Neuronal stem cell (in vitro differentiated cells): ENCODE data around the gene UBE3D.

Experiments
- DNase-seq: peaks from one replicate; pipeline ENCODE4 v3.0.0-alpha.2; 2013; ENCODE audit warnings: low spot score
- H2AFZ ChIP-seq: one replicate; pipeline ENCODE4 v1.6.1; 2013; ENCODE audit warnings: mild to moderate bottlenecking, low read length, inconsistent platforms
- H2AK5ac ChIP-seq: 2 replicates; pipeline ENCODE4 v1.6.1; 2013; ENCODE audit warnings: low read depth, mild to moderate bottlenecking, inconsistent platforms, low read length, moderate library complexity, mixed read lengths
- H2BK120ac ChIP-seq: 2 replicates; pipeline ENCODE4 v1.6.1; 2013; ENCODE audit warnings: low read depth, mild to moderate bottlenecking, inconsistent platforms, low read length, moderate library complexity, mixed read lengths
- H2BK12ac ChIP-seq: one replicate; pipeline ENCODE4 v1.6.1; 2013; ENCODE audit warnings: low read length, inconsistent platforms
- H2BK15ac ChIP-seq: 2 replicates; pipeline ENCODE4 v1.6.1; 2013; ENCODE audit warnings: mild to moderate bottlenecking, low read length, inconsistent platforms, mixed read lengths
- H2BK5ac ChIP-seq: one replicate; pipeline ENCODE4 v1.6.1; 2013; ENCODE audit warnings: inconsistent platforms, mild to moderate bottlenecking, low read length, moderate library complexity
- H3K14ac ChIP-seq: one replicate; pipeline ENCODE4 v1.6.1; 2013; ENCODE audit warnings: low read length, inconsistent platforms
- H3K18ac ChIP-seq: 2 replicates; pipeline ENCODE4 v1.6.1; 2013; ENCODE audit warnings: low read length, inconsistent platforms
- H3K23ac ChIP-seq: 2 replicates; pipeline ENCODE4 v1.6.1; 2013; ENCODE audit warnings: low read depth, mild to moderate bottlenecking, mixed read lengths, low read length, inconsistent platforms; ENCODE audit not compliant: poor library complexity
- H3K27ac ChIP-seq: replicated peaks from 3 replicates; pipeline ENCODE4 v1.5.1; 2013; ENCODE audit warnings: low read length, inconsistent platforms
- H3K27me3 ChIP-seq, 3 experiments: 2 replicates each; pipeline ENCODE4 v1.6.1; 2013; ENCODE audit warnings: low read length in 3 of 3, mild to moderate bottlenecking in 2 of 3, inconsistent platforms in 1 of 3, low read depth in 1 of 3, mixed read lengths in 1 of 3, moderate library complexity in 1 of 3; ENCODE audit not compliant: control insufficient read depth in 3 of 3, insufficient read depth in 3 of 3
- H3K36me3 ChIP-seq, 2 donors: replicated peaks in 1 of 2; 2 replicates each; pipeline ENCODE4 v1.6.1; 2013; ENCODE audit warnings: low read length in 2 of 2; ENCODE audit not compliant: control insufficient read depth in 2 of 2, insufficient read depth in 2 of 2
- H3K4ac ChIP-seq: 2 replicates; pipeline ENCODE4 v1.6.1; 2013; ENCODE audit warnings: inconsistent platforms, mild to moderate bottlenecking, low read length, moderate library complexity
- H3K4me1 ChIP-seq, 2 donors: 1 replicate in 1 of 2; 2 replicates in 1 of 2; pipeline ENCODE4 v1.6.1; 2013; ENCODE audit warnings: low read length in 2 of 2, low read depth in 1 of 2; ENCODE audit not compliant: control insufficient read depth in 2 of 2, insufficient read depth in 1 of 2
- H3K4me2 ChIP-seq: one replicate; pipeline ENCODE4 v1.6.1; 2013; ENCODE audit warnings: mild to moderate bottlenecking, low read length, inconsistent platforms; ENCODE audit not compliant: insufficient read depth, poor library complexity, severe bottlenecking
- H3K4me3 ChIP-seq, 2 donors: 2 replicates each; pipeline ENCODE4 v1.5.1; 2013; ENCODE audit warnings: low read length in 2 of 2, mild to moderate bottlenecking in 2 of 2, inconsistent platforms in 1 of 2, moderate library complexity in 1 of 2
- H3K79me1 ChIP-seq: one replicate; pipeline ENCODE4 v1.6.1; 2013; ENCODE audit warnings: low read depth, mild to moderate bottlenecking, inconsistent platforms, low read length, moderate library complexity
- H3K9ac ChIP-seq: one replicate; pipeline ENCODE4 v1.6.1; 2013; ENCODE audit warnings: mild to moderate bottlenecking, low read depth, low read length, inconsistent platforms; ENCODE audit not compliant: poor library complexity
- H3K9me3 ChIP-seq, 2 donors: replicated peaks in 1 of 2; 2 replicates each; pipeline versions ENCODE3 to v1.6.1; 2013; ENCODE audit warnings: low read length in 2 of 2, mild to moderate bottlenecking in 2 of 2, inconsistent platforms in 1 of 2, low read depth in 1 of 2, mixed read lengths in 1 of 2, moderate library complexity in 1 of 2; ENCODE audit not compliant: control insufficient read depth in 2 of 2, insufficient read depth in 1 of 2
- H4K8ac ChIP-seq: one replicate; pipeline ENCODE4 v1.6.1; 2013; ENCODE audit warnings: low read depth, mild to moderate bottlenecking, inconsistent platforms, low read length, moderate library complexity
- H4K91ac ChIP-seq: one replicate; pipeline ENCODE4 v1.6.1; 2013; ENCODE audit warnings: low read length, low read depth, mild to moderate bottlenecking, inconsistent platforms; ENCODE audit not compliant: poor library complexity
- WGBS, 2 donors: extraction: QIAGEN DNeasy Blood & Tissue Kit; methylation state at CpG; one replicate each; pipeline ENCODE4 v1.1.7; 2013; ENCODE audit warnings: missing lambda C conversion rate in 2 of 2, mixed read lengths in 1 of 2; ENCODE audit not compliant: insufficient read length in 2 of 2, insufficient replicate concordance in 1 of 2; ENCODE audit errors: extremely low coverage in 2 of 2; 5-methylcytosine and 5-hydroxymethylcytosine counted together

UBE3D gene

GRCh38 chr6:82906951-82907350 lies 158.7 kb downstream of the UBE3D start:
- Histone ChIP-seq H3K9me3 (no peaks in the 10 kb centered on the region), H3K36me3 (no peaks in the 10 kb centered on the region), H3K23ac (no peak overlapping the region), H3K79me1 (no peaks in the 10 kb centered on the region), H3K4me2 (no peak overlapping the region), H4K91ac (no peak overlapping the region), H2BK5ac (no peak overlapping the region), H2BK12ac (no peak overlapping the region), H2AK5ac (no peak overlapping the region), H3K27me3 (no peaks in the 10 kb centered on the region), H3K27ac (no peak overlapping the region), H3K14ac (no peak overlapping the region), H4K8ac (no peak overlapping the region), H2AFZ (peak overlapping the region; percentile 46), H2BK120ac (no peak overlapping the region), H2BK15ac (no peak overlapping the region), H3K4me3 (no peak overlapping the region), H3K4me1 (peaks cover 12% of the 10 kb centered on the region in 2 donors), H3K9ac (no peak overlapping the region), H3K18ac (no peak overlapping the region), H3K4ac (no peak overlapping the region)
- no CpG with 5 or more reads among the region's 1 CpG for WGBS, 2 donors
- DNase-seq = no peak

GRCh38 chr6:82906489-82906888 lies 159.2 kb downstream of the UBE3D start:
- H4K8ac ChIP-seq = no peak overlapping the region
- no peaks in the 10 kb centered on the region for H3K27me3 ChIP-seq
- peak overlapping the region; percentile 46 for H2AFZ ChIP-seq
- H3K27ac ChIP-seq = no peak overlapping the region
- H3K23ac ChIP-seq = no peak overlapping the region
- no peak overlapping the region for H2BK5ac ChIP-seq
- H3K4me3 ChIP-seq = no peak overlapping the region
- no peak overlapping the region for H4K91ac ChIP-seq
- no peak for DNase-seq
- no peaks in the 10 kb centered on the region for H3K36me3 ChIP-seq
- no peak overlapping the region for H3K4ac ChIP-seq
- H3K18ac ChIP-seq = no peak overlapping the region
- H2BK15ac ChIP-seq = no peak overlapping the region
- peaks cover 8 to 9% of the 10 kb centered on the region in 2 donors for H3K4me1 ChIP-seq
- no peak overlapping the region for H3K9ac ChIP-seq
- no peaks in the 10 kb centered on the region for H3K9me3 ChIP-seq
- H2BK12ac ChIP-seq = no peak overlapping the region
- H3K14ac ChIP-seq = no peak overlapping the region
- H2AK5ac ChIP-seq = no peak overlapping the region
- no peaks in the 10 kb centered on the region for H3K79me1 ChIP-seq
- H3K4me2 ChIP-seq = no peak overlapping the region
- H2BK120ac ChIP-seq = no peak overlapping the region

- no peaks in the 10 kb centered on the region for H3K9me3 ChIP-seq
- no peak for DNase-seq
- H2BK15ac ChIP-seq = no peak overlapping the region
- H2AK5ac ChIP-seq = no peak overlapping the region
- no peak overlapping the region for H3K14ac ChIP-seq
- no peak overlapping the region for H2AFZ ChIP-seq
- no peaks in the 10 kb centered on the region for H3K36me3 ChIP-seq
- no peak overlapping the region for H2BK12ac ChIP-seq
- no peak overlapping the region for H4K8ac ChIP-seq
- no peak overlapping the region for H3K4ac ChIP-seq
- no peaks in the 10 kb centered on the region for H3K27me3 ChIP-seq
- H4K91ac ChIP-seq = no peak overlapping the region
- H3K18ac ChIP-seq = no peak overlapping the region
- no peak overlapping the region for H3K23ac ChIP-seq
- H2BK120ac ChIP-seq = no peak overlapping the region
- no peak overlapping the region for H3K27ac ChIP-seq
- no CpG with 5 or more reads among the region's 1 CpG for WGBS, 2 donors
- H3K4me3 ChIP-seq = no peak overlapping the region
- H3K4me2 ChIP-seq = no peak overlapping the region
- H2BK5ac ChIP-seq = no peak overlapping the region
- H3K79me1 ChIP-seq = no peaks in the 10 kb centered on the region
- H3K9ac ChIP-seq = no peak overlapping the region
- peaks cover 6 to 8% of the 10 kb centered on the region in 2 donors for H3K4me1 ChIP-seq
These were observed 160.8 kb downstream of the UBE3D start for GRCh38 chr6:82904860-82905259.

- no peak overlapping the region for H2BK12ac ChIP-seq
- DNase-seq = no peak
- no peak overlapping the region for H2AK5ac ChIP-seq
- no peaks in the 10 kb centered on the region for H3K79me1 ChIP-seq
- no peak overlapping the region for H3K4me3 ChIP-seq
- peaks cover 5 to 6% of the 10 kb centered on the region in 2 donors for H3K4me1 ChIP-seq
- no peak overlapping the region for H3K9ac ChIP-seq
- no peaks in the 10 kb centered on the region for H3K9me3 ChIP-seq
- H3K4ac ChIP-seq = no peak overlapping the region
- H2BK15ac ChIP-seq = no peak overlapping the region
- H2BK5ac ChIP-seq = no peak overlapping the region
- no peak overlapping the region for H3K18ac ChIP-seq
- no peak overlapping the region for H3K23ac ChIP-seq
- no peaks in the 10 kb centered on the region for H3K27me3 ChIP-seq
- H3K4me2 ChIP-seq = no peak overlapping the region
- H3K14ac ChIP-seq = no peak overlapping the region
- H2BK120ac ChIP-seq = no peak overlapping the region
- H2AFZ ChIP-seq = no peak overlapping the region
- H3K27ac ChIP-seq = no peak overlapping the region
- H4K91ac ChIP-seq = no peak overlapping the region
- H3K36me3 ChIP-seq = no peaks in the 10 kb centered on the region
- WGBS, 2 donors = no CpG with 5 or more reads among the region's 4 CpGs
- no peak overlapping the region for H4K8ac ChIP-seq
These were observed 161.4 kb downstream of the UBE3D start for GRCh38 chr6:82904257-82904656.
